Measurements from ENCODE around the gene EPB41L3. TPM values are rescaled to one million over a fixed set of nuclear protein-coding genes. Genes with fewer than 3 reads are reported as not detected.

Gene EPB41L3
- total RNA-seq, 2 donors from 2014 or later, result 25.0 to 182 TPM

- no peak for DNase-seq (ENCODE audit: low spot score)
- H3K4me3 ChIP-seq, result no peak overlapping the region
- no peaks in the 10 kb centered on the region for H3K9me3 ChIP-seq
- TF ChIP-seq POLR2A (IDR thresholded peaks at IDR 0.05), result no peak
- no peak for TF ChIP-seq POLR2AphosphoS5 (IDR thresholded peaks at IDR 0.05)
- no peaks in the 10 kb centered on the region for H3K27me3 ChIP-seq (replicated peaks; ENCODE audit: insufficient read depth)
- H3K36me3 ChIP-seq, result no peaks in the 10 kb centered on the region
- H3K27ac ChIP-seq, result no peak overlapping the region
- no peaks in the 10 kb centered on the region for H3K4me1 ChIP-seq (replicated peaks)
- intact Hi-C loops (cut with DNase I), result no loop called here
- 77% methylated on average over 6 of the region's 6 CpGs for WGBS
Observed at GRCh38 chr18:5476961-5477800, 66.6 kb downstream of the EPB41L3 start.

GRCh38 chr18:5475267-5475666 lies 68.5 kb downstream of the EPB41L3 start:
- no peak for TF ChIP-seq CTCF (IDR thresholded peaks at IDR 0.05)
- no peak for TF ChIP-seq POLR2A (IDR thresholded peaks at IDR 0.05)
- TF ChIP-seq POLR2AphosphoS5 (IDR thresholded peaks at IDR 0.05), result no peak
- Histone ChIP-seq H3K36me3 (no peaks in the 10 kb centered on the region), H3K4me3 (no peak overlapping the region), H3K9me3 (no peaks in the 10 kb centered on the region), H3K27me3 (replicated peaks; ENCODE audit: insufficient read depth) (no peaks in the 10 kb centered on the region), H3K27ac (no peak overlapping the region), H3K4me1 (replicated peaks) (no peaks in the 10 kb centered on the region)
- DNase-seq (ENCODE audit: low spot score), result no peak
- 66% methylated on average over 8 of the region's 8 CpGs for WGBS
- intact Hi-C loops (cut with DNase I), result no loop called here

- intact Hi-C loops (cut with DNase I), result no loop called here
- Histone ChIP-seq H3K9me3 (no peaks in the 10 kb centered on the region), H3K27ac (no peak overlapping the region), H3K36me3 (no peaks in the 10 kb centered on the region), H3K4me1 (replicated peaks) (no peaks in the 10 kb centered on the region), H3K4me3 (no peak overlapping the region), H3K27me3 (replicated peaks; ENCODE audit: insufficient read depth) (no peaks in the 10 kb centered on the region)
- no peak for DNase-seq (ENCODE audit: low spot score)
- WGBS, result 56% methylated on average over 11 of the region's 13 CpGs
- no peak for TF ChIP-seq POLR2A (IDR thresholded peaks at IDR 0.05)
- TF ChIP-seq CTCF (IDR thresholded peaks at IDR 0.05), result no peak
- no peak for TF ChIP-seq POLR2AphosphoS5 (IDR thresholded peaks at IDR 0.05)
Observed at GRCh38 chr18:5469340-5469739, 74.5 kb downstream of the EPB41L3 start.

GRCh38 chr18:5468394-5468793 lies 75.4 kb downstream of the EPB41L3 start:
- TF ChIP-seq POLR2A (IDR thresholded peaks at IDR 0.05), result no peak
- no peak for TF ChIP-seq CTCF (IDR thresholded peaks at IDR 0.05)
- TF ChIP-seq POLR2AphosphoS5 (IDR thresholded peaks at IDR 0.05), result no peak
- no peaks in the 10 kb centered on the region for H3K4me1 ChIP-seq (replicated peaks)
- no peaks in the 10 kb centered on the region for H3K9me3 ChIP-seq
- no peak overlapping the region for H3K27ac ChIP-seq
- no peaks in the 10 kb centered on the region for H3K27me3 ChIP-seq (replicated peaks; ENCODE audit: insufficient read depth)
- 92% methylated on average over 9 of the region's 9 CpGs for WGBS
- no peak for DNase-seq (ENCODE audit: low spot score)
- no peak overlapping the region for H3K4me3 ChIP-seq
- intact Hi-C loops (cut with DNase I), result no loop called here
- no peaks in the 10 kb centered on the region for H3K36me3 ChIP-seq

GRCh38 chr18:5467671-5468070 lies 76.1 kb downstream of the EPB41L3 start:
- DNase-seq (ENCODE audit: low spot score), result no peak
- TF ChIP-seq POLR2AphosphoS5 (IDR thresholded peaks at IDR 0.05) (no peak), CTCF (IDR thresholded peaks at IDR 0.05) (no peak)
- no peak overlapping the region for H3K27ac ChIP-seq
- 88% methylated on average over 6 of the region's 6 CpGs for WGBS
- no peaks in the 10 kb centered on the region for H3K9me3 ChIP-seq
- intact Hi-C loops (cut with DNase I), result no loop called here
- no peaks in the 10 kb centered on the region for H3K27me3 ChIP-seq (replicated peaks; ENCODE audit: insufficient read depth)
- H3K4me1 ChIP-seq (replicated peaks), result no peaks in the 10 kb centered on the region
- H3K36me3 ChIP-seq, result no peaks in the 10 kb centered on the region
- H3K4me3 ChIP-seq, result no peak overlapping the region

Measured in prostate gland (tissue), 2 donors.